Endothelial cell of umbilical vein (primary cell): Measurements from ENCODE around the gene MISP. TPM values are rescaled to one million over a fixed set of nuclear protein-coding genes. Genes with fewer than 3 reads are reported as not detected.

Experiments used
- BruUV-seq: library from RNA; stranded (reverse); fragments of 400-500 nt; replicated peaks from 2 replicates; lab custom pipeline; 2021; lab: Mats Ljungman, UMichigan
- CTCF ChIA-PET: fragments of 300-600, 350-600 bp; sonication (Branson Sonifier 250); formaldehyde crosslinking; loops from one replicate; lab custom pipeline; 2021; ENCODE audit warnings: antibody characterized with exemption, inconsistent platforms; lab: Charles Lee
- POLR2A ChIA-PET: fragments of 300-600, 350-600 bp; sonication (Branson Sonifier 250); formaldehyde crosslinking; loops from one replicate; lab custom pipeline; 2021; ENCODE audit warnings: antibody characterized with exemption, inconsistent platforms; lab: Charles Lee
- DNase-seq: peaks from one replicate; pipeline ENCODE4 v3.0.0-alpha.2; 2011; ENCODE audit warnings: low read depth, low spot score
- FAIRE-seq: peaks from 2 replicates; lab custom pipeline; 2011; peaks lifted over from hg19 to GRCh38; lab: Jason Lieb, UNC
- H2AFZ ChIP-seq: 2 replicates; pipeline ENCODE4 v1.6.0; 2012; ENCODE audit warnings: low read depth, low read length, control low read depth, inconsistent platforms
- H3K27ac ChIP-seq: 2 replicates; pipeline ENCODE4 v1.5.1; 2011; ENCODE audit warnings: low read depth, mild to moderate bottlenecking, control low read depth, low read length, moderate library complexity; ENCODE audit not compliant: insufficient read depth
- H3K27me3 ChIP-seq, 2 experiments: 2 replicates each; pipeline versions ENCODE4 v1.6.0 to v1.6.1; 2011; ENCODE audit warnings: low read length in 2 of 2, mixed read lengths in 1 of 2; ENCODE audit not compliant: control insufficient read depth in 2 of 2, insufficient read depth in 2 of 2
- H3K36me3 ChIP-seq, 2 experiments: 2 replicates in 1 of 2; 3 replicates in 1 of 2; pipeline ENCODE4 v1.5.1; 2011; ENCODE audit warnings: low read length in 2 of 2, mild to moderate bottlenecking in 1 of 2, moderate library complexity in 1 of 2; ENCODE audit not compliant: control insufficient read depth in 2 of 2, insufficient read depth in 2 of 2; ENCODE audit errors: extremely low read depth in 1 of 2
- H3K4me1 ChIP-seq: 3 replicates; pipeline ENCODE4 v1.5.1; 2011; ENCODE audit warnings: mild to moderate bottlenecking, low read length; ENCODE audit not compliant: control insufficient read depth, insufficient read depth; ENCODE audit errors: extremely low read depth
- H3K4me2 ChIP-seq: 2 replicates; pipeline ENCODE4 v1.6.1; 2011; ENCODE audit warnings: low read length, control low read depth, mixed read lengths; ENCODE audit not compliant: insufficient read depth
- H3K4me3 ChIP-seq, 3 experiments: fragments of 200-600 bp in 1 of 3; sonication (generic), shearing (Covaris generic) in 1 of 3; replicated peaks in 1 of 3; 2 replicates each; pipeline ENCODE4 v1.5.1; 2011 to 2016; ENCODE audit warnings: control low read depth in 3 of 3, low read length in 3 of 3, mild to moderate bottlenecking in 2 of 3, inconsistent platforms in 1 of 3, low read depth in 1 of 3, moderate library complexity in 1 of 3; ENCODE audit not compliant: insufficient read depth in 1 of 3
- H3K79me2 ChIP-seq: 2 replicates; pipeline ENCODE4 v1.6.0; 2012; ENCODE audit warnings: low read length, inconsistent platforms; ENCODE audit not compliant: control insufficient read depth, insufficient read depth
- H3K9ac ChIP-seq: replicated peaks from 2 replicates; pipeline ENCODE3; 2011; ENCODE audit warnings: low read length, control low read depth; ENCODE audit not compliant: insufficient read depth; ENCODE audit errors: extremely low read depth
- H3K9me1 ChIP-seq: replicated peaks from 3 replicates; pipeline ENCODE4 v1.6.0; 2011; ENCODE audit warnings: mild to moderate bottlenecking, low read length; ENCODE audit not compliant: control insufficient read depth, insufficient read depth; ENCODE audit errors: extremely low read depth
- H3K9me3 ChIP-seq: replicated peaks from 2 replicates; pipeline ENCODE4 v1.5.1; 2012; ENCODE audit warnings: low read length, inconsistent platforms; ENCODE audit not compliant: control insufficient read depth, insufficient read depth
- H4K20me1 ChIP-seq: replicated peaks from 2 replicates; pipeline ENCODE3; 2011; ENCODE audit warnings: mild to moderate bottlenecking, low read length; ENCODE audit not compliant: control insufficient read depth, insufficient read depth; ENCODE audit errors: extremely low read depth
- CTCF ChIP-seq, 2 donors: IDR thresholded peaks; 1 replicate in 1 of 2; 2 replicates in 1 of 2; pipeline ENCODE4 v1.5.1; 2011; ENCODE audit warnings: low read length in 2 of 2, mild to moderate bottlenecking in 2 of 2, moderate library complexity in 2 of 2, control low read depth in 1 of 2, inconsistent platforms in 1 of 2, low read depth in 1 of 2; ENCODE audit not compliant: insufficient read depth in 1 of 2; ENCODE audit errors: extremely low read depth in 1 of 2
- EZH2 ChIP-seq: IDR thresholded peaks from 2 replicates; pipeline ENCODE4 v1.6.1; 2012; ENCODE audit warnings: borderline replicate concordance, low read depth, mild to moderate bottlenecking, moderate library complexity, low read length, inconsistent platforms; ENCODE audit not compliant: severe bottlenecking
- FOS ChIP-seq: IDR thresholded peaks from 2 replicates; pipeline ENCODE4 v1.6.1; 2011; ENCODE audit warnings: mild to moderate bottlenecking, low read length, moderate library complexity, borderline replicate concordance; ENCODE audit not compliant: insufficient read depth
- GATA2 ChIP-seq: IDR thresholded peaks from 2 replicates; pipeline ENCODE4 v1.7.0; 2011; ENCODE audit warnings: low read depth, mild to moderate bottlenecking, moderate library complexity, mixed read lengths, low read length; ENCODE audit not compliant: insufficient read length, insufficient read depth
- JUN ChIP-seq: IDR thresholded peaks from 2 replicates; pipeline ENCODE4 v1.6.1; 2011; ENCODE audit warnings: borderline replicate concordance, low read depth; ENCODE audit not compliant: insufficient read length, insufficient read depth
- MAX ChIP-seq: IDR thresholded peaks from 2 replicates; pipeline ENCODE4 v1.6.1; 2011; ENCODE audit not compliant: insufficient read depth, insufficient read length
- MYC ChIP-seq: IDR thresholded peaks from one replicate; pipeline ENCODE4 v1.6.1; 2011; ENCODE audit warnings: mild to moderate bottlenecking, low read depth, low read length
- POLR2A ChIP-seq: IDR thresholded peaks from 2 replicates; pipeline ENCODE4 v1.6.1; 2012; ENCODE audit warnings: low read depth, mild to moderate bottlenecking, control low read depth, low read length
- POLR2AphosphoS5 ChIP-seq: IDR thresholded peaks from 2 replicates; pipeline ENCODE4 v1.6.1; 2012; ENCODE audit warnings: low read depth, mild to moderate bottlenecking, control low read depth, low read length, moderate library complexity; ENCODE audit not compliant: insufficient read depth
- dilution Hi-C: fragments of 300-500 bp; cut with MboI; formaldehyde crosslinking; loops from one replicate; pipeline ENCODE4 v1.15.0; 2019; ENCODE audit warnings: low sequenced_read_pairs; ENCODE audit not compliant: extremely low pct_ligation_motif_present
- intact Hi-C: fragments of 100-400 bp; cut with micrococcal nuclease; formaldehyde crosslinking; loops from one replicate; pipeline ENCODE4 v1.10.0; 2022
- polyA plus RNA-seq, 4 experiments: library from polyadenylated mRNA; depleted of rRNA in 3 of 4; stranded (reverse) in 3 of 4; unstranded in 1 of 4; fragments of >200 nt; gene quantifications; 2 replicates each; pipeline versions ENCODE4 v1.2.1 to v1.2.3, GENCODE V29; 2011 to 2012; ENCODE audit warnings: missing spikeins in 1 of 4
- total RNA-seq: library from RNA; stranded (reverse); gene quantifications from 2 replicates; pipeline ENCODE4 v1.2.3, GENCODE V29; 2021

Gene MISP
- total and polyA plus RNA-seq, 2 donors (not counting 3 experiments of a cell fraction or from before 2014, with no cell fraction given), result not detected

- Histone ChIP-seq H3K9ac (no peak overlapping the region), H3K9me1 (no peaks in the 10 kb centered on the region), H3K79me2 (no peaks in the 10 kb centered on the region), H4K20me1 (no peaks in the 10 kb centered on the region), H3K9me3 (no peaks in the 10 kb centered on the region), H3K4me2 (no peak overlapping the region), H3K4me1 (peaks cover under 1% of the 10 kb centered on the region), H3K4me3 (no peak overlapping the region), H3K27ac (no peak overlapping the region), H2AFZ (no peak overlapping the region), H3K27me3 (no peaks in the 10 kb centered on the region), H3K36me3 (no peaks in the 10 kb centered on the region)
- no TSS peak for BruUV-seq
- intact Hi-C loops, result no loop called here
- dilution Hi-C loops, result no loop called here
- CTCF ChIA-PET, result interaction anchor here (1.2 to 2.1 kb wide), 2 partner anchors 11 to 12 kb away, joined by 8 to 10 read pairs; no protein-coding TSS in a partner anchor
- TF ChIP-seq JUN (no peak), CTCF (IDR thresholded peaks at IDR 0.05; ENCODE audit: extremely low read depth in 1 of 2, insufficient read depth in 1 of 2, low read depth in 1 of 2, low read length in 2 of 2) (no peak), POLR2AphosphoS5 (no peak), POLR2A (no peak), FOS (no peak), MAX (no peak), EZH2 (no peak), MYC (no peak), GATA2 (no peak)
- POLR2A ChIA-PET, result no interaction called here
- no peak for FAIRE-seq
- DNase-seq, result no peak
These were observed 28.3 kb upstream of the MISP start for GRCh38 chr19:722553-723101.
